CD4-positive, alpha-beta T cell treated with Interleukin-4 for 4 hours (primary cell): ENCODE data around the gene MAP2K5.

Experiments used
- DNase-seq: peaks from one replicate; pipeline ENCODE4 v3.0.0-alpha.2; 2020

Gene MAP2K5

GRCh38 chr15:67560320-67560719 lies 17.8 kb downstream of the MAP2K5 start:
- no peak for DNase-seq

DNA sequence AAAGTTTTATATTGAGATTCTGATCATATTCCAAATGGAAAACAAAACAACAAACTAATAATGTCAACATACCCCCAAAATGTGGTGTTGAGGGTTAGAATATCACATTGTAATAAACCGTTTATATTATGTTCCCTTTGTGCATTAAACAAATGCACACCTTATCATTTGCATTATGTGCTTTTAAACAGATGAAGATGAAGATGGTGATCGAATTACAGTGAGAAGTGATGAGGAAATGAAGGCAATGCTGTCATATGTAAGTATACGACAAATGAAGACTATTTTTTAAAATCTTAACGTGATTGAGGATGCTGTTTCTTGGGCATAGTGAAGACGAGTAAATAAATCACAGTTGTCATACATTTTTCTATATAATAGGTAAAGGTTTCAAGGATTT lies 20.6 kb downstream of the MAP2K5 start:
- DNase-seq = no peak

- DNase-seq = no peak
Measured at GRCh38 chr15:67564021-67564967, 21.8 kb downstream of the MAP2K5 start.

DNA sequence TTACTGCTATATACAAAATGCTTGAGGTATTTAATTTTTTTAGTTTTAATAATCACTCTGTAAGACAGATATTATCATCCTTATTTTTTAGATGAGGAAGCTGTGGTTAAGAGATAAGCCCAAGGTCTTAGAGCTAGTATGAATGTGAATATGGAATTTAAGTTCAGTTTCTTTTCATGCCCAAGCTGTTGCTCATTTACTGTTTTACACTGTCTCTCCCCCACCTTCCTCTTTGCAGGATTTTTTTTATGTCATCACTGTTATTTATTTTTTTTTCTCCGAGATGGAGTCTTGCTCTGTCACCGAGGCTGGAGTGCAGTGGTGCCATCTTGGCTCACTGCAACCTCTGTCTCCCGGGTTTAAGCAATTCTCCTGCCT lies 22.5 kb downstream of the MAP2K5 start:
- no peak for DNase-seq

DNA sequence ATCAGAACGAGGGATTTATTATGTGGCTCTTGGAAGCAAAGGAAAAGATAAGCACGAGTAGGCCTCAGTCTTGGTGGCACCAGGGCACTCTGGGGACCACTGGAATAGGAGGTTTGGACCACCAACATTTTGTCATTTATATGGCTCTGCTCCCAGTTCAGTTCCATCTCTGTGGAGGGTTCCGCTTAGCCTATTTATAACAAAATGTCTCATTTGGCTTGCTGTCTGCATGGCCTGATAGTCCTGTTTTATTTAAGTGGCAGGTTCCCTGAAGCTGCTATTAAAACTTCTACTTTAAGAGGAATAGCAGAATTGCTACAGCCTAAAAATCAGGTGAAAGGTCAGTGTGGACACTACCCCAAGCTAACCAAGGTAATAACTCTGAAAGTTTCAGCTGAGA lies 27.2 kb downstream of the MAP2K5 start:
- DNase-seq = no peak

GRCh38 chr15:67570875-67571647 lies 28.6 kb downstream of the MAP2K5 start:
- DNase-seq = no peak

GRCh38 chr15:67571648-67572415 lies 29.3 kb downstream of the MAP2K5 start:
- no peak for DNase-seq

DNA sequence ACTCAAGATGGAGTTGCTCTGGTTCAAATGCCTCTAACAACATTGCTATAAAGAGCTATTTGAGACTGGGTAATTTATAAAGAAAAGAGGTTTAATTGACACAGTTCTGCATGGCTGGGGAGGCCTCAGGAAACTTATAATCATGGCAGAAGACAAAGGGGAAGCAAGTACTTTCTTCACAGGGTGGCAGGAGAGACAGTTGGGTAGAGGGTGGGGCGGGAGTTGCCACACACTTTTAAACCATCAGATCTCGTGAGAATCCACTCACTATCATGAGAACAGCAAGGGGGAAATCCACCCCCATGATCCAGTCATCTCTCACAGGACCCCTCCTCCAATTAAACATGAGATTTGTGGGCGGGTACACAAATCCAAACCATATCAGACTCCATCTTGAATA lies 30.7 kb downstream of the MAP2K5 start:
- DNase-seq = no peak

DNA sequence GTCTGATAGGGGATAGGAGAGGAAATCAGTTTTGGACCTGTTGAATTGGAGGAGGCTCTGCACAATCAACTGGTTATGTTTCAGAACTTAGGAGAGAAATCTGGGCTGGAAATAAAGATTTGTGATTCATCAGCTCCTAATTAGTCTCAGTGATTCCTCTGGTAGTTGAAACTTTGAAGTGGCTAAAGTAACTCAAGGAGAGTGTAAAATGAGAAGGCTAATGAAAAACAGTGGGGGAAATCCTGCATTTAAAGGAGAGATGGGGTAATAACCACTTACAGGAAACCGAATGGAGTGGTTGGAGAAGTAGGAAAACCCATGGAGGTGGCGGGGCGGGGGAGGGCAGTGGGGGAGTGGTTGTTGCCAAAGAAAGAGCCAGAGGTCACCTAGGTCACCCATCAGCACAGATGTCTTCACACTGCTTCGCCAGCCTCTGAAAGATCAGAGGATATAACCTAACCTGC lies 32.6 kb downstream of the MAP2K5 start:
- DNase-seq = no peak

DNA sequence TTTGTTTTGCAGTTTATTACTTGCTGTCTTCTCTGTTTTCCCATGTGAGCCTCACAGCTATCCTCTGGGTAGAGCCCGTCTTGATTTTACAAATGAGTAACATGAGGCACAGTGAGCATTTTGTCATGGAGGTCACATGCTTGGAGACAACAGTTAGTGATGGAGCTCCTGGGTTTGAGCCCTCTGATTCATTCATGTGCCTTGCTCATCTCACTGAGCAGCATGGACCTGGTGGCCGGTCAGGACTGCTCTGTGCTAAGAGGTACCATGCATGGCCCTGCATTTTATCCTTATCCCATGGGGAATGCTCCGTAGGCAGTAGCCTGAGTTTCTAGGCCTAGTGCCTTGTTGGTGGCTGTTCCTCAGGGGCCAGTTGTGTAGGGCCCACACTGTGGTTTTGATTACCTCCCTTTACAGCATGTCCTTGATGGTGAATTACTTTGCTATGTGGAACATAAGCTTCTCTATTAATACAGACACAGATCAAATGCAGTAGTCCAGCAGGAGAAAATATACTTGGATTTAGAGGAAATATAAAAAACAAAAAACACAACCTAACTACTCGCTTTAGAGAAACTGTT lies 35.6 kb downstream of the MAP2K5 start:
- DNase-seq = no peak

DNA sequence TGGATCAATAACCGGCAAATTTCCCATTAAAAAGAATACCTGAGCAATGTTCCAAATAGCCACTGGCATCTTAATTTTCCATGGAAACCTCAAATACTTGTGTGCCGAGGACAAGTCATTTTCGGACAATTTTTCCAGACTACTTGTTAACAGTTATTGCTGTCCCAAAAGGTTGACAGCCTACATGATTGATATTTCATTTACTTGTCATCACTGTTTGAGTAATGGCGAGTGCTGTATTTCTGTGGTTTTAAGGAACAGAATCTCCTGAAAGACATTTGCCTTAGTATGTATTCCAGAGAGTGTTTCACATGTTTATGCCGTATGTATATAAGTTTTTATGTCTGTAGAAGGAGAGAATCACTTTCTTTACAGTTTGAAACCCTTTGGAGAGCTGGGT lies 36.7 kb downstream of the MAP2K5 start:
- no peak for DNase-seq

- DNase-seq = no peak
Measured at GRCh38 chr15:67579967-67580366, 37.5 kb downstream of the MAP2K5 start.

- no peak for DNase-seq
Measured at GRCh38 chr15:67584157-67584556, 41.7 kb downstream of the MAP2K5 start.

DNA sequence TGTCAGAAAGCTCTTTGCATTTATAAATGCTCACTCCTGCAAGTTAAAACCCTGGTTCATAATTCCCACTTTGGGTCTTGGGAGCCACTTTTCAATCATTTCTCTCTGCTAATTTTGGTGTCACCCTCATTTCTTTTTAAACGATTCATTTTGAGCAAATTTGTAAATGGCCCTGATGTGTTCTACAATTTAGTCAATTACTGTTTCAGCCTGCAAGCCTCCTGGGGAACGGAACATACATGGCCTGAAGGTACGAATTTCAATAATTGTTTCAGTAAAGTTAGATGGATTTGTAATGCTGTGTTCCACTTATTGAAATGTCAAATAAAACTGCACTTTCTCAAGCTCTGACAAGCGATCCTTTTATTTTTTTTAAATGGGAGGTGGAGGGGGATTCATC lies 43.2 kb downstream of the MAP2K5 start:
- no peak for DNase-seq

DNA sequence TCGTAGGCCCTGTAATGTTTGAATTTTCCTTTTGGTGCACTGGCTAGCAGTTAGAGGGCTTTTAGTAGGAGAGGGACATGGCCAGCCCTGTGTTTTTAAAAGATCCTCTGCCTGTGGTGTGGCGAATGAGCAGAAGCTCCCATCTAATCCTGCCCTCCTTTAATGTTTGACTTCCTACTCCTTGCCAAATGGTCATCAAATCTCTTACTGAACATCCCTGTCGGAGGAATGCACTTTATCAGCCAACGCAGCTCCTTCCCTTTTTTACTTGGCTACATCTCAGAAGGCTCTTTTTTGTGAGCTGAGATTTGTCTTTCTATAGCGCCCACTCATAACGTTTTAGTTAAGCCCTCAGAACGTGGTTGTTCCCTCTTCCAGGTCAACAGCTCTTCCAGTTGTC lies 44.8 kb downstream of the MAP2K5 start:
- no peak for DNase-seq

GRCh38 chr15:67587754-67588153 lies 45.3 kb downstream of the MAP2K5 start:
- no peak for DNase-seq

DNA sequence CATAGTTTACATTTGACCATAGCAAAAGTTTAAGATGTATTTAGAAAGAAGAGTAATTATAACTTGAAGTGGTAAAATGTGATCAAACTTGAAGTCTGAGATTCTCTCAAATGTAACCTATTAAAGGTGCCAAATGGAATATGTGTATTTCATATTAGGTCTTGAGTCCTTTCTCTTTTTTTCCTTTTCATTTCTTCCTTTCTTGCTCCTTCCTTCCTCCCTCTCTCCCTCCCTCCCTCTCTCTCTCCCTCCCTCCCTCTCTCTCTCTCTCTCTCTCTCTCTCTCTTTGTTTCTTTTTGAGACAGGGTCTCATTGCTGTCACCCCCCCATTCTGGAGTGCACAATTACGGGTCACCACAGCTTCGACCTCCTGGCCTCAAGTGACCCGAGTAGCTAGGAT lies 47.7 kb downstream of the MAP2K5 start:
- no peak for DNase-seq

DNA sequence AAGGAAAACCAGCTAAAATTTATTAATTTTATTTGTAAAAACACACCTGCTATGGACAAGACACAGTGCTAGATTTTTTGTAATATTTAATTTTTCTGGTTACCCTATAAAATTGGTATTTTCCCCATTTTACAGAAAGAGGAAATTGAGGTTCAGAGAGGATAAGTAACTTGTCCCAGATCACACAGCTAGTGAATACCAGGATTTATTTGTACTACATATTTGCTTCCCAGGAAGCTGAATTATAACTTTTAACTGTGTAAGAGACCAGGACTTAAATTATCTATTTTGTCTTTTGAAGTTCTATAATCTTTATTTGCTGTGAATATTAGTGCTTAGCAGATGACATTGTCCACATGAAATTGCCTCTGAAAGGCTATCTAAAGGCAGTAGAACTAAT lies 49.7 kb downstream of the MAP2K5 start:
- DNase-seq = no peak

- no peak for DNase-seq
Measured at GRCh38 chr15:67593562-67593961, 51.1 kb downstream of the MAP2K5 start.

- DNase-seq = no peak
Measured at GRCh38 chr15:67594770-67595169, 52.3 kb downstream of the MAP2K5 start.

DNA sequence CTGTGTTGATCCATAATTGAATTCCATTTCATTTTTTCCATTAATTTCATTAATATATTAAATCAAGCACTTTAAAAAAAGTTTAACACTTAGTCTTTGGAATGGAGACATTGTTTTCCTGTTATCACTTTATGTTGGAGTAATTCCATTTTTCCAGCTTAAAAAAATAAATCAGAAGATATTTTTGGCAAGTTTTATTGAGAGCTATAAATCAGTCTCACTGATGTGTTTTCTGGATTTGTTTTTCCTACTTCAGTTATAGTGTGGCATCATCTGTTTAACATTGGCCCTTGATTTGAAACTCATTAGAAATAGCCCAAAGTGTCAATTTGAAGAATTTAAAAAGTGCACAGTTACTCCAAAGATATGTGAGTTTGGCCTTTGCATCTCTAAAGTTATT lies 53.1 kb downstream of the MAP2K5 start:
- DNase-seq = no peak

GRCh38 chr15:67601073-67601472 lies 58.6 kb downstream of the MAP2K5 start:
- no peak for DNase-seq

DNA sequence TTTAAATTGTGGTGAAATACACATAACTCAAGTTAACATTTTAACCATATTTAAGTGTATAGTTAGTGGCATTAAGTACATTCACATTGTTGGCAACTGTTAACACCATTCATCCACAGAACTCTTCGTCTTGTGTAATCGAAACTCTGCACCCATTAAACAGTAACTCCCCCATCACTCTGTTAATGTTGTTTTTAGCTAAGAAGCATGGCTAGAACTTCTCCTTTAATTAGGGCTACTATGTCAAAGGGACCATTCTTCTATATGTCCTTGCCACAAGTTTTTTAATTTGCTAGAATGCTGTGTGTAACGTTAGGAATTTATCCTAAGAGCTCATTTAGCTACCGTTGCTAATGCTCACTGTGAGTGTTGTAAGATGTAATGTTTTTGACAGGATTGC lies 60.6 kb downstream of the MAP2K5 start:
- no peak for DNase-seq
